BLaER1 (cell line): ENCODE results near the gene CDK11B.

Source experiments
- H3K27ac ChIP-seq: shearing (Covaris generic); formaldehyde crosslinking; 2 replicates; pipeline ENCODE4 v1.8.1; 2022
- H3K27me3 ChIP-seq: shearing (Covaris generic); formaldehyde crosslinking; 2 replicates; pipeline ENCODE4 v1.8.1; 2022
- H3K36me3 ChIP-seq: shearing (Covaris generic); formaldehyde crosslinking; 2 replicates; pipeline ENCODE4 v1.8.1; 2022
- H3K4me1 ChIP-seq: shearing (Covaris generic); formaldehyde crosslinking; 2 replicates; pipeline ENCODE4 v1.8.1; 2022
- H3K4me2 ChIP-seq: shearing (Covaris generic); formaldehyde crosslinking; 2 replicates; pipeline ENCODE4 v1.8.1; 2022
- H3K4me3 ChIP-seq: shearing (Covaris generic); formaldehyde crosslinking; 2 replicates; pipeline ENCODE4 v1.8.1; 2022
- H3K9ac ChIP-seq: shearing (Covaris generic); formaldehyde crosslinking; 2 replicates; pipeline ENCODE4 v1.8.1; 2022
- H3K9me3 ChIP-seq: shearing (Covaris generic); formaldehyde crosslinking; 2 replicates; pipeline ENCODE4 v1.8.1; 2022
- H4K20me1 ChIP-seq: shearing (Covaris generic); formaldehyde crosslinking; 2 replicates; pipeline ENCODE4 v1.8.1; 2022
- Cebpa-rat ChIP-seq: shearing (Covaris generic); IDR thresholded peaks from 2 replicates; pipeline ENCODE4 v1.8.1; 2022

The CDK11B gene

GRCh38 chr1:1613509-1614082, 45.2 kb downstream of the CDK11B start:
- no peak for TF ChIP-seq Cebpa-rat
- H3K4me1 ChIP-seq, result peaks cover 47% of the 10 kb centered on the region
- peaks cover 13% of the 10 kb centered on the region; the same call in 1 of the 2 replicates for H3K36me3 ChIP-seq
- H3K27ac ChIP-seq, result no peak overlapping the region
- no peaks in the 10 kb centered on the region for H3K9me3 ChIP-seq
- H3K4me3 ChIP-seq, result peak overlapping the region; percentile 85
- peak overlapping the region; percentile 99 for H3K4me2 ChIP-seq
- H3K27me3 ChIP-seq, result no peaks in the 10 kb centered on the region
- H3K9ac ChIP-seq, result peak overlapping the region; percentile 97
- peaks cover 32% of the 10 kb centered on the region for H4K20me1 ChIP-seq

- H3K4me2 ChIP-seq, result no peak overlapping the region; the same call in 1 of the 2 replicates
- no peak for TF ChIP-seq Cebpa-rat
- no peaks in the 10 kb centered on the region for H3K9me3 ChIP-seq
- H3K4me3 ChIP-seq, result no peak overlapping the region
- H3K27me3 ChIP-seq, result no peaks in the 10 kb centered on the region
- no peak overlapping the region for H3K9ac ChIP-seq
- no peak overlapping the region for H3K27ac ChIP-seq
- peaks cover 47% of the 10 kb centered on the region for H3K4me1 ChIP-seq
- peaks cover 23% of the 10 kb centered on the region for H4K20me1 ChIP-seq
- H3K36me3 ChIP-seq, result no peaks in the 10 kb centered on the region
Measured at GRCh38 chr1:1612104-1612400, 46.8 kb downstream of the CDK11B start.

GRCh38 chr1:1610796-1611195, 48.0 kb downstream of the CDK11B start:
- no peaks in the 10 kb centered on the region for H3K27me3 ChIP-seq
- H3K9me3 ChIP-seq, result no peaks in the 10 kb centered on the region
- H3K4me2 ChIP-seq, result no peak overlapping the region
- no peaks in the 10 kb centered on the region for H3K36me3 ChIP-seq
- H4K20me1 ChIP-seq, result peaks cover 11% of the 10 kb centered on the region
- no peak overlapping the region for H3K4me3 ChIP-seq
- peaks cover 46% of the 10 kb centered on the region for H3K4me1 ChIP-seq
- no peak overlapping the region for H3K27ac ChIP-seq
- H3K9ac ChIP-seq, result no peak overlapping the region
- no peak for TF ChIP-seq Cebpa-rat

GRCh38 chr1:1609822-1610485, 48.9 kb downstream of the CDK11B start:
- Histone ChIP-seq H3K4me1 (peaks cover 48% of the 10 kb centered on the region), H4K20me1 (peaks cover 11% of the 10 kb centered on the region), H3K9me3 (no peaks in the 10 kb centered on the region), H3K36me3 (no peaks in the 10 kb centered on the region), H3K27ac (no peak overlapping the region), H3K4me3 (no peak overlapping the region), H3K27me3 (no peaks in the 10 kb centered on the region), H3K9ac (no peak overlapping the region), H3K4me2 (no peak overlapping the region)
- no peak for TF ChIP-seq Cebpa-rat

- TF ChIP-seq Cebpa-rat, result no peak
- Histone ChIP-seq H4K20me1 (no peaks in the 10 kb centered on the region), H3K36me3 (no peaks in the 10 kb centered on the region), H3K4me3 (no peak overlapping the region), H3K9ac (no peak overlapping the region), H3K4me1 (peaks cover 59% of the 10 kb centered on the region), H3K9me3 (no peaks in the 10 kb centered on the region), H3K4me2 (peak overlapping the region; percentile 76), H3K27ac (peak overlapping the region; percentile 89; the same call in 1 of the 2 replicates), H3K27me3 (peaks cover 11% of the 10 kb centered on the region)
Measured at GRCh38 chr1:1606232-1606631, 52.6 kb downstream of the CDK11B start.

- Histone ChIP-seq H3K9me3 (no peaks in the 10 kb centered on the region), H4K20me1 (no peaks in the 10 kb centered on the region), H3K4me1 (peaks cover 59% of the 10 kb centered on the region), H3K9ac (no peak overlapping the region), H3K4me2 (no peak overlapping the region), H3K27me3 (peaks cover 16% of the 10 kb centered on the region), H3K4me3 (no peak overlapping the region), H3K27ac (no peak overlapping the region), H3K36me3 (no peaks in the 10 kb centered on the region)
- TF ChIP-seq Cebpa-rat, result no peak
Measured at GRCh38 chr1:1605724-1606123, 53.1 kb downstream of the CDK11B start.

GRCh38 chr1:1605034-1605591, 53.7 kb downstream of the CDK11B start:
- no peaks in the 10 kb centered on the region for H3K9me3 ChIP-seq
- no peak overlapping the region for H3K4me3 ChIP-seq
- TF ChIP-seq Cebpa-rat, result no peak
- H3K4me1 ChIP-seq, result peaks cover 65% of the 10 kb centered on the region
- H3K9ac ChIP-seq, result no peak overlapping the region
- H3K27ac ChIP-seq, result no peak overlapping the region
- peaks cover 22% of the 10 kb centered on the region for H3K27me3 ChIP-seq
- H3K4me2 ChIP-seq, result peak overlapping the region; percentile 2; the same call in 1 of the 2 replicates
- no peaks in the 10 kb centered on the region for H3K36me3 ChIP-seq
- H4K20me1 ChIP-seq, result no peaks in the 10 kb centered on the region

- peaks cover 67% of the 10 kb centered on the region for H3K4me1 ChIP-seq
Measured at GRCh38 chr1:1604374-1605033, 54.3 kb downstream of the CDK11B start.

GRCh38 chr1:1603671-1604373, 55.0 kb downstream of the CDK11B start:
- Histone ChIP-seq H3K4me1 (peaks cover 74% of the 10 kb centered on the region), H3K4me3 (no peak overlapping the region), H3K4me2 (peak overlapping the region; percentile 85), H3K9ac (no peak overlapping the region; the same call in 1 of the 2 replicates), H3K27me3 (peaks cover 34% of the 10 kb centered on the region), H3K27ac (no peak overlapping the region), H3K36me3 (no peaks in the 10 kb centered on the region), H4K20me1 (peaks cover 8% of the 10 kb centered on the region), H3K9me3 (no peaks in the 10 kb centered on the region)
- TF ChIP-seq Cebpa-rat, result no peak

More at GRCh38 chr1:1604374-1605033, 54.3 kb downstream of the CDK11B start:
- Histone ChIP-seq H4K20me1 (peaks cover under 1% of the 10 kb centered on the region; the same call in 1 of the 2 replicates), H3K36me3 (no peaks in the 10 kb centered on the region), H3K27me3 (peaks cover 27% of the 10 kb centered on the region), H3K4me2 (peak overlapping the region; percentile 85), H3K4me3 (no peak overlapping the region), H3K9me3 (no peaks in the 10 kb centered on the region), H3K9ac (no peak overlapping the region), H3K27ac (no peak overlapping the region)
- no peak for TF ChIP-seq Cebpa-rat
